NCI-H446 (cell line): Measurements from ENCODE around the gene PDE9A.
"Not testable (repeated sequence)": the region's sequence is repeated elsewhere in the genome, so short reads cannot be mapped to it uniquely, and the experiment has no call there.

Experiments used
- DNase-seq, 2 experiments: peaks; one replicate each; lab custom pipeline; 2025; lab: John Stamatoyannopoulos, UW

PDE9A gene

GRCh38 chr21:42798106-42798505 lies 144.7 kb downstream of the PDE9A start:
- no peak for DNase-seq

GRCh38 chr21:42799516-42799915 lies 146.1 kb downstream of the PDE9A start:
- DNase-seq, result no peak

- no peak for DNase-seq
Observed at GRCh38 chr21:42799948-42800347, 146.5 kb downstream of the PDE9A start.

- DNase-seq, result not testable (repeated sequence)
Observed at GRCh38 chr21:42801616-42802015, 148.2 kb downstream of the PDE9A start.

- no peak for DNase-seq
Observed at GRCh38 chr21:42806509-42807140, 153.2 kb downstream of the PDE9A start.

- not testable (repeated sequence) for DNase-seq
Observed at GRCh38 chr21:42807293-42807895, 154.0 kb downstream of the PDE9A start.

DNA sequence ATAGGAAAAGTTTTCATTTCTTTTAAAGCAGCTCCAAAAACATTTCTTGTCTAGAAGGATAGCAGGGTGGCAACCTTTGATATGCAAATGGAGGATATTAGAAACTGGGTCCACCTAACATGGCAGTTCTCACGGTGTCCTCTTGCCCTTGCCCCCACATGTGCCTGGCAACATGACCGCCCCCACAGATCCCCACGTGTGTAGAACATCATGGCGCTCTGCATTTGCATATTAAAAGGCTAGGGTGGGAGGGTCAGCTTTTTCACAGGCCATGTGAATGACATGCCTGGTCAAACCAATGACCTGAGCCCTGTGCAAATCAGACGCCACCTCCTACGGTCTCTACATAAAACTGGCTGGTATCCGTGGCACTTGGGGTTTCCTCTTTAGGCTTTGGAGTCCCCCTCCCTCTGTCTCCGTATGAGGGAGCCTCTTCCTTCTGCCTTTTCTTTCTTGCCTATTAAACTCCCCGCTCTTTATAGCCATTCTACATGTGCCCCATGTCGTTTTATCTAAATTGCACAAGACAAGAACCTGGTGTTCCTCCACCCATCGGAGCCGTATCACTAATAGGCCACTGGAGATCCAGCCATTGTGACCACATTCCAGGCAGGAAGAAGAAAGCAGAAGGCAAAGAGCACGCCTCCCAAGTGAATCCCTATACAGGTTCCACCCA lies 154.7 kb downstream of the PDE9A start:
- DNase-seq, result no peak

DNA sequence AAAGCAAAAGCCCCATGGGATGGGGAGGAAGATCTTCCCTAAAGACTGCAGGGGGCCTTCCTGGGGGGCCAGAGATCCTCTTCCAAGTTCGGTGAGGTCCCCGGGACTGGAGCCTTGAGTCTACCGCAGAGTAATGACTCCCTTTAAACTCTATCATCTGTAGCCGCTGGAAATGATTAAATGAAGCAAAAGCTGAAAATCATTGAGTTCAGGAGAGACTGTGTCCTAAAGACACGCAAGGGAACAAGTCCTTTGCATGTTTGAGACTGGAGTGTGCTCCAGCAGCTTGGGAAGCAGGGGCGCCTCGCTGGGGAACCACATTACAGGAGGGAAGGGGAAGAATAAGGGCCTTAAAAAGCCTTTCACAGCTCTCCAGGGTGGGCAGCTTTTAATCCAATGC lies 155.8 kb downstream of the PDE9A start:
- DNase-seq, result no peak

DNA sequence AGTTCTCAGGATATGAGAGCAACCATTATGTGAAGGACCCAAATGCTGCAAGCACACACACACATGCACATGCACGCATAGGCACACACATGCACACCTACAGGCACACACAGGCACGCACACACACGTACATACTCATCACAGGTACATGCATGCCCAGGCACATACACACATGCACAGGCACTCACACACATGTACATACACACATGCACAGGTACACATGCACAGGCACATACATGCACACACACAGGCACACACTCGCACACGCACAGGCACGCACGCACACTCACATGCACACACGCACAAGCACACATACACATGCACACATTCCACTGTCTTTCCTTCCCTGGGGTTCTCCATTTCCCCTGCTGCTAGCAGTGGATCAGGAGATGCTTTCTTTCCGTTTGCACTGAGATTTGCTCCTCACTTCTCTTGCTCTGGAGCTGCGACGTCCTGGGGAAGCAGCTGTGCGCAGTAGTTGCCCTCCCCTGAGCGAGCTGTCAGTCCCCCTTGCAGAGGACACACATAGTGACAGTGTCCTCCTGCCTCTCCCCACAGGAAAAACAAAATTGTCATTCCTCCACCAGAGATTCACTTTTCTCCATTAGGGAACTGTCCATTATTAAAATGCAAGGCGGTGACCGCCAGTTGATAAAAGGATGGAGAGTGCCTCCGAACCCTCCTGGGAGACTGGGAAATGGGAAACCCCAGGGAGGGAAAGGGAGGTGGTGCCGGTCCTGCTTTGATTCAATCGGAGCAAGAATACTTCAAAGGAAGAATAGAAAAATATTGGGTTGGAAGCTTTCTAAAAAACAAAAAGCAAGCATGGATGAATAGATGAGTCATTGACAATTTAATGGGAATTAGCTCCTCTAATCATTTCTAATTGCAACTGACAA lies 156.4 kb downstream of the PDE9A start:
- DNase-seq, result no peak

GRCh38 chr21:42811960-42812359 lies 158.5 kb downstream of the PDE9A start:
- DNase-seq, result no peak

- DNase-seq, result not testable (repeated sequence)
Observed at GRCh38 chr21:42812528-42813241, 159.3 kb downstream of the PDE9A start.

DNA sequence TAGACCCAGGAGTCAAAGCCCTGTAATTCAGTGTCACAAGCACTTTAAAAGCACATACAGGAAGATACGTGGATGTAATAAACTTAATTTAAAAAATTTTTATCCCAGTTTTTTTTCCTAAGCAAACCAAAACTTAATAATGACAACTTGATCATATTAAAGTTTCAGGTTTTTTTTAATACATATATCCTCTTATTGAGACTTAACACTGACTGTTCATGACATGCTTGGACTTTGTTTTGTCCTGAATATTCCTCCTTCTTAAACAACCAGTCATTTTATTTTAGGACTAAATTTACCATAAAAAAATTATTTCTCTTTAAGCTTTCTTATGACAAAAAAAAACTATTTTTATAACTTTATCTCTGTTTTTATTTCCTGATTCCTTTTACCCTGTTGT lies 161.8 kb downstream of the PDE9A start:
- DNase-seq, result no peak

- DNase-seq, result peak; percentile 14 to 56
Observed at GRCh38 chr21:42818328-42818749, 164.9 kb downstream of the PDE9A start.

DNA sequence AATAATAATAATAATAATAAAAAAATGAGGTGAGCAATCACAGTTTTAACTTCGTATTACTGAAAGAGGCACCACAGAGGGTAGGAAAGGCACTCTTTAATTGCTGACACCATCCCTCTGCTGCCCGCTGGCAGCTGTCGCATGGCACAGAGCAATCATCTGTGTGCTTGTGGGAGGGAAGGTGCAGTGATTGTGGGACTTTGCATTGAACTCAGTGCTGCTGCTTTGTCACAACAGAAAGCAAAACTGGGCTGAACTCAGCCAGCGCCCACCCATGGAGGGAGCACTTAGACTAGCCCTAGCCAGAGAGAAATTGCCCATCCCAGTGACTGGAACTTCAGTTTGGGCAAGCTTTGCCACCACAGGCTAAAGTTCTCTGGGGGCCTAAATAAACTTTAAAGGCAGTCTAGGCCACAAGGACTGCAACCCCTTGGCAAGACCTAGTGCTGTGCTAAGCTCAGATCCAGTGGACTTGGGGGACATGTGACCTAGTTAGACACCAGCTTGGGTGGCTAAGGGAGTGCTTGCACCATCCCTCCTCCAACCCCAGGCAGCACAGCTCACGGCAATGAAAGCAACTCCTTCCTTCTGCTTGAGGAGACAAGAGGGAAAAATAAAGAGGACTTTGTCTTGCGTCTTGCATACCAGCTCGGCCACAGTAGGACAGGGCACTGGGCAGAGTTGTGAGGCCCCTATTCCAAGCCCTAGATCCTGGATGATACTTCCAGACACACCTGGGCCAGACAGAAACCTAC lies 166.6 kb downstream of the PDE9A start:
- DNase-seq, result no peak

DNA sequence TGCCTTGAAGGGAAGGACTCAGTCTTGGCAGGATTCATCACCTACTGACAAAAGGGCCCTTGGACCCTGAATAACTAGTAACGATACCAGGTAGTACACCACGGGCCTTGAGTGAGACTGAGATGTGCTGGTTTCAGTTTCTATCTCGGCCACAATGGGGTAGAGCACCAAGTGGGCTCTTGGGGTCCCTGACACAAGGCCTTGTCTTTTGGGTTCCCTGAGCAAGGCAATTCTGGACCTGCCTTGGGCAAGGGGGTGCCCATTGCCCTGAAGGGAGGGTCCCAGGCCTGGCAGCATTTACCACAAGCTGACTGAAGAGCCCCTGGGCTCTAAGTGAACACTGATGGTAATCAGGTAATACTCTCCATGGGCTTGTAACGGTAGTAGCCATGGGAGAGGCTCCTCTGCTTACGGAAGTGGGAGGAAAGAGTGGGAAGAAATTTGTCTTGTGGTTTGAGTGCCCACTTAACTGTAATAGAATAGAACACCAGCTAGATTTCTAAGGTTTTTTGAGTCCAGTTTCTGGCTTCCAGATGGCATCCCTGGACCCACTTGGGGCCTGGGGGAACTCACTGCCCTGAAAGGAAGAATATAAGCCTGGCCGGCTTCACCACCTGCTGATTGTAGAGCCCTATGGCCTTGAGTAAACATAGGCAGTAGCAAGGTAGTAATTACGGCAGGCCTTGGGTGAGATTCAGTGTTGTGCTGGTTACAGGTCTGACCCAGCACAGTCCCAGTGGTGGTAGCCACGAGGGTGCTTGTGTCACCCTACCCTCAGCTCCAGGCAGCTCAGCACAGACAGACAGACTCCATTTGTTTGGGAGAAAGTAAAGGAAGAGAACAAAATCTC lies 167.4 kb downstream of the PDE9A start:
- no peak for DNase-seq
